Measurements from ENCODE around the gene UBR1.
"Not testable (repeated sequence)": the region's sequence is repeated elsewhere in the genome, so short reads cannot be mapped to it uniquely, and the experiment has no call there.

UBR1 gene

DNA sequence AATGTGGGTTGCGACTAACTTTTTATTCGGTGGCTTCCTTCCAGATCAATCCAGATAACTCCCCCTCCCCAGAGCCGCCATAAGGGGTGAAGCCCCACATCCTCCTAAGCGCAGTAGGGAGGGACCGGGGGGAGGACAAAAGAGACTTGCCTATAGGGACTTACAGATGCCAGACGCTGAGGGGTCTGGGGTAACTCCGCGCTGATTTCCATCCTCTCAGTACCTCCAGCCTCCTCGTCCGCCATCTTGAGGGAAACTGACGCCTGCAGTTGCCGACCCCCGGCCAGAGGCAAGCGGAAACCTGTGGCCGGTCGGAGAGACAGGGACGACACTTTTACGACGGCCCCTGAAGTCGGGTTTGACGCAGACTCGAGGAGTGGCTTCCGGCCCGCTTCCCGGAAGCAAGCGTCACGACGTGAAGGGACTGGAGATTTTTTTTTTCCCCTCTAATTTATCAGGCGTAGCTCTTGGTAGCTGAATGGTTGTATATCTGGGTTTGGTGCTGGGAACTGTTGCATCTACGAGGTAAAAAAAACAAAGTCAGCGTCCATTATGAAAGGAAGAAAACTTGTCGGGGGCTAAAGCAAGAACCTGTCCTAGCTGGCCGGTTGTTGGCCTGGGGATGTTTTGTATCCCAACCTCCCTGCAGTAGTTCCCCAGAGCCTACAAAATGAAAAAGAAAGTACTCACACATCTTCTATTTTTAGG is at the start of gene UBR1:
TSS of gene UBR1 (minus strand) at position 261 of the 708 bp plus-strand sequence. CDS start at position 245, 16 bp downstream.
- DNase-seq = peak; percentile 93 to 94

DNA sequence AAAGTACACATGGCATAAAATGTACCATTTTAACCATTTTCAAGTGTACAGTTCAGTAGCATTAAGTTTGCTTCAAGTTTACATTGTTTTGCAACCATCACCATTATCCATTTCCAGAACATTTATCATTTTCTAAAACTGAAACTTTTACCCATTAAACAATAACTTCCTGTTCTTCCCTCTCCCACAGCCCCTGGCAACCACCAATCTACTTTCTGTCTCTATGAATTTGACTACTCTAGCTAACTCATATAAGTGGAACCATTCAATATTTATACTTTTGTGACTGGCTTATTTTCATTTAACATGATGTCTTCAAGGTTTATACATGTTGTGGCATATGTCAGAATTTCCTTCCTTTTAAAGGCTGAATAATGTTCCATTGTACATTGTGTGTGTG is 47.4 kb upstream of the UBR1 start:
- DNase-seq = no peak

DNA sequence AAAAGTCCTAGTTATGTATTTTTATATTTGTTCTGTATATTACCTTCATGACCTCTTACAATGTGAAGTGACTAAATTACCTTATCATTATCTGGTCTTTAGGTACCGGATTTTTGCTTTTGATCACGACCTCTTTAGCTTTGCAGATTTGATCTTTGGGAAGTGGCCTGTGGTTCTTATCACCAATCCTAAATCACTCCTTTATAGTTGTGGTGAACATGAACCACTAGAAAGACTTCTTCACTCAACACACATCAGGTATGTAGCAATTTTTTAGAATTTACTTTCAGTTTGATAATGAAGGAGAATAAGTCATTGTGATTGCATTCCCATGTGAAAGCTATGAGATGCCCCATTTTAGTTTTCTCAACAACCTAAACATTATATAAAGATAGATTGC is 45.9 kb upstream of the UBR1 start:
- peak in 1 of 2 donors; percentile 69 for DNase-seq

DNA sequence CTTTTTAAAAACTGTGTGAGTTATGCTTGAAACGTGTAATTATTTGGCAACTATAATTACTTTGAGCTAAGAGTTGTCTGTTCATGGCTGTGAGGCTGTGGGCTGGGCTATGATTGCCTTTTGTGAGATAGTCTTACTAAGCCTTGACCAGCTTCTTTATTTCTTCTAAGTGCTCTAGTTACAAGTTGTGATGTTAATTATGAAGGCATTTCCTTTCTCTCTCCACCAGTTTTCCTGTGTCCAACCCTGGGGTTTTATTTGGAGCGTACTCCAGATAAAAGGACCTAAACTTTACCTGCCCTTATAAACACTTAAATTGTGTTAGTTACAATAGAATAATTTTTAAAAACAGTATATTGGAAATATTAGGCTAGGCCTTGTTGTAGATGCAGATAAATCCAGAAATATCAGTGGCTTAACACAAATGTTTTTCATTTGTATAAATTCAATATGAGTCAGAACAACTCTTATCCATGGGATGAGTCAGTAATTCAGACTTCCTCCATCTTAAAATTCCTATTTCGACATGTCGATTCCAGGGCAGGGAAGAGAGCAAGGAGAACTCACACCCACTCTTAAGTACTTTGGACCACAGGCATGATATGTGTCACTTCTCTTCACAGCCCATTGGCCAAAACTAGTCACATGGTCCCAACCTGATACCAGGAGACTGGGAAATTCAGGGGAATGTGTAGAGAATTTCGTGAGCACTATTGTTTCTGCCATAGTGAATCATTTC is 44.5 kb upstream of the UBR1 start:
- no peak for DNase-seq

DNA sequence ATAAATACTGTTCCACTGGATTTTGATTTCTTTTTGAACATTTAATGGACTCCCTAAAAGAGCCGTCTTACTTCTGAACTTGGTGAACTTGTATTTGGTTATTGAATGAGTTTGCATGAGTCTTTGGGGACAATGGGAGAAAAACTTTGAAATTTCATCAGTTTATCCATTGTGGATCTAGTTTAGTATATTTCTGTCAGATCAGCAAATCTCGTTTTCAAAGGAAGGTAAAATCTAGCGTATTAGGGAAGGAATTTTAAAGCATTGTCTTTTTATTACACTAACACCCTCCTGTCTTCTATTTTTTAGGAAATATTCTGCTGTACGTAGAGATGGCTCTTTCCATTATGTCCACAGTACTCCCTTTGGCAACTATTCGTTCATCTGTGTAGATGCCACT is 40.3 kb upstream of the UBR1 start:
- no peak for DNase-seq

DNA sequence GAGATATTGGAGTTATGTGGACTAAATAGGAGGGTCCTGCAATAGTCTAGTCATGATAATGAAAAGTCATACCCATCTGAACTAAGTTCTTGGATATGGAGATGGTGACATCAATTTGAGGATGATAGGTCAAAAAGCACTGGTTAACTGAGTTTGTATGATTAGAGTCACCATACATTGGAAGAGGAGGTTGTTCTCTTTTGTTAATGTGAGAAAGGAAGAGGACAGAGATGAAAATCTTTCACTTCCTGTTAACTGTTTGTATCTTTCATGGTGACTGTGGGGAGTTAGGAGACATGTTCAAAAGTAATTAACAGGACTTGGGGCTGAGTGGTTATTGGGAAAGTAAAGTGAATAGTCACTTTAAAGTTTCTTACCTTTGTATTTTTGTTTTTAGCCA is 38.7 kb upstream of the UBR1 start:
- no peak for DNase-seq

DNA sequence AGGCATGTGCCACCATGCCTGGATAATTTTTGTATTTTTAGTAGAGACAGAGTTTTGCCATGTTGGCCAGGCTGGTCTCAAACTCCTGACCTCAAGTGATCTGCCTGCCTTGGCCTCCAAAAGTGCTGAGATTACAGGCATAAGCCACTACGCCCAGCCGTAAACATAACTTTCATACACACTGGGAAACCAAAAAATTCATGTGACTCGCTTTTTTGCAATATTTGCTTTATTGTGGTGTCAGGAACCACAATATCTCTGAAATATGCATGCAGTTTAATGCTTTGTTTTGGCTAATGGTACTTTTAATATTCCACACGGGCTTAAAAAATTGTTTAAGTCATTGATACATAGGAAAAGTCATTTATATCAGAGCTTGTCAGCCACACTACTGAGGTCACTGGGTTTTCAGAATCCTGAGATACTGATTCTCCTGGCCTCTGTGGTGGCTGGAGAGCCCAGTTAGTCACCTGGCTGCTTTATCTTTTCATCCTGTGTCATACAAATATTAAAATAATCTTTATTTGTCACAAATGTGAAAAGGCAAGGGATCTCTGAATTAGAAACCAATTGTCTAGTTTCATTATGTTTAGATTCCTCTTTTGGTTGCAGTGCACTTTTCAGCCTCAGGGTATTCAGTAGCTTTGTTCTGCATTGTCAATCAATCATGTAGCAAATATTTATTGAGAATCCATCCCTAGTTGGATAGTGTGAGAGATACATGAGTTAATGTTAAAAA is 37.5 kb upstream of the UBR1 start:
- DNase-seq = no peak

DNA sequence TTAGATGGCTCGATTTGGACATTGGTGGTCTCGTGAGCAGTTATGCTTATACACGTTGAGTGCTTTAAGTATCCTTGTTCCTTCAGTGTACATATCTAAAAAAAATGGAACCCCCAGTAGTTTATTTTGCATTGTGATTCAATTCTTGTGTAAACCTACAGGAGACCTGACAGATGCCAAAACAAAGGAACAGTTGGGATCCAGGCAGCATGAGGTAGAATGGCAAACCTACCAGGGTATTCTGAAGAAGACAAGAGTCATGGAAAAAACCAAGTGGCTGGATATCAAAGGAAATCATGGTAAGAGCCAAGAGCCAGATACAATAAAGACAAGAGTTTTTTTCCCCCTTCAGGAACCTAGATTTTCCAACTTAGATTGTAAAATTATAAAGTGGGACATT is 29.5 kb upstream of the UBR1 start:
- DNase-seq = no peak

DNA sequence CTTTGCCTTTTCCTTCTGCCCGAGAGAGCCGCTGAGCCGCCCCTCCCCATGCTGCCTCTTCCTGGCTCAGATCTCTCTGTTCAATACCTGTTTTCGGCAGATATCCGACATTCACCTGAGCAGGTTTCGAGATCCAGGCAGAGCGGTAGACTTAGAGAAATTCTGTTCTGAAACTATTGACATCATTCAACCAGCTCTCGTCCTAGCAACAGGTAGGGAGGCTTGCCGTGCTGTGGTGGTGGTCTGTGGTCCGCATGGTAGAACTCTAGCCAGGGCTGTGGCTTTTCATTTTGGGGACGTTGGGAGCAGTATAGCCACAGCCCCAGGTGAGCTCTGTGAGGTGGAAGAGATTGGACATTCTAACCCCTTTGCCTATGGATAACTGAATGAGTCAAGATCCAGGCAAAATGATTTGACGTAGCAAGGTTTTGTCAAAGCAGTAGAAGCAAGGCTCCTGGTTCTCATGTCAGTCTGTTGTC is 28.4 kb upstream of the UBR1 start:
- DNase-seq = no peak

DNA sequence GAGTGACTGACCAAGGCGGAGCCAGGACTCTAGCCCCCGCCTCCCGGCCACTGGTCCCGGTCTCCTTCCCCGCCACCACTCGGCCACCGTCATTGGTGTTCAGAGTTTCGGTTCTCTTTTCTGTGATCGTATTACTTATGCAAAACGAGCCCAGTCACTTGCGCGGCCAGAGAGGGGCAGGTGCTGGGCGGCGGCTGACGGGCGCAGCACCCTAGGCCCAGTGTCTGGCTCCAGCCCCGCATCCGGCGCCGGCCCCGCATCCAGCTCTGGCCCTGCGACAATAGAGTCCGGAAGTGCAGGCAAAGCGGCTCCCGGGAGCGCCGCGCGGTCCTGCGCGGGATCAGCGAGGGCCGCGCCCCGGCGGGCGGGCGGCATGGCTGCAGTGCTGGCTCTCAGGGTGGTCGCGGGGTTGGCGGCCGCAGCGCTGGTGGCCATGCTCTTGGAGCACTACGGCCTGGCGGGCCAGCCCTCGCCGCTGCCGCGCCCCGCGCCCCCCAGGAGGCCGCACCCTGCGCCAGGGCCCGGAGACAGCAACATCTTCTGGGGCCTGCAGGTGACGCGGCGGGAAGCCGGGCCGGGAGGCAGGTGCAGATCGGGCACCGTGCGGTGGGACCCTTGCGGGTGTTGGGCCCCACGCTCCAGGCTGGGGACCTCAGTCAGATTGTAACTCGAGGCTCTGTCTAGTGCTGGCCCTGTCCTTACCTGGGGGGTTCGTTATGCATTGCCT is 27.8 kb upstream of the UBR1 start, which contains the start of gene TMEM62:
TSS of gene TMEM62 (plus strand) at position 157 of the 727 bp plus-strand sequence. CDS start at position 374, 217 bp downstream.
- peak; percentile 74 to 83 for DNase-seq

DNA sequence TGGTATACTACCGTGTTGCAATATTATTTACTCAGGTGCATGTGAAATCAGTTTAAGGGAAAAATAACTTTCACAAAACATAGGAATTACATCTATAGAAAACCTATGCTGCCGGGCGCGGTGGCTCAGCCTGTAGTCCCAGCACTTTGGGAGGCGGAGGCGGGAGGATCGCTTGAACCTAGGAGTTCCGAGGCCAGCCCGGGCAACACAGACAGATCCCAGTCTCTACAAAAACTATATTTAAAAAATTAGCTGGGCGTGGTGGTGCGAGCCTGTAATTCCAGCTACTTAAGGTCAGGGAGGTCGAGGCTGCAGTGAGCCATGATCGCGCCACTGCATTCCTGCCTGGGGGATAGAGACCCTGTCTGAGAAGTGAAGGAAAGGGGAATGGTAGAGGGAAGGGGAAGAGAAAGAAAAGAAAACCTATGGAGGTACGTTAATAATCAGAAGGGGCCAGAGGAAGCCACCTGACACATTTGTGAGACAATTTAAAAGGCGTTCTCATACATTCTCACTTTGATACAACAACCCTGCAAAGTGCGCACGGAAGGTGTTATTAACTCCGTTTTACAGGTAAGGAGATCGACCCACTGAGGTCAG is 27.1 kb upstream of the UBR1 start:
- DNase-seq = no peak

DNA sequence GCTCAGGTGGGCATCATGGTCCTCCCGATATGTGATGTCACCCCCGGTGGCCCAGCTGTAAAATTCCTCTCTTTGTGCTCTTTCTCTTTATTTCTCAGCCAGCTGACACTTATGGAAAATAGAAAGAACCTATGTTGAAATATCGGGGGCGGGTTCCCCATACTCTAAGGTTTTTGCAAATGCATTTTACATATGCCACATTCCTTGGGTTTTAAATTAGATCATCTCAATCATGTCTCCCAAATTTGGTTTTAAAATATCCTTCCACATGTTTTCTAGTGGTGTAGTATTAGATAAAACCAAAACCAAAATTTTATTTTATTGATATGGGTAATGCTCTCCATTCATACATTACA is 23.1 kb upstream of the UBR1 start:
- DNase-seq = no peak

DNA sequence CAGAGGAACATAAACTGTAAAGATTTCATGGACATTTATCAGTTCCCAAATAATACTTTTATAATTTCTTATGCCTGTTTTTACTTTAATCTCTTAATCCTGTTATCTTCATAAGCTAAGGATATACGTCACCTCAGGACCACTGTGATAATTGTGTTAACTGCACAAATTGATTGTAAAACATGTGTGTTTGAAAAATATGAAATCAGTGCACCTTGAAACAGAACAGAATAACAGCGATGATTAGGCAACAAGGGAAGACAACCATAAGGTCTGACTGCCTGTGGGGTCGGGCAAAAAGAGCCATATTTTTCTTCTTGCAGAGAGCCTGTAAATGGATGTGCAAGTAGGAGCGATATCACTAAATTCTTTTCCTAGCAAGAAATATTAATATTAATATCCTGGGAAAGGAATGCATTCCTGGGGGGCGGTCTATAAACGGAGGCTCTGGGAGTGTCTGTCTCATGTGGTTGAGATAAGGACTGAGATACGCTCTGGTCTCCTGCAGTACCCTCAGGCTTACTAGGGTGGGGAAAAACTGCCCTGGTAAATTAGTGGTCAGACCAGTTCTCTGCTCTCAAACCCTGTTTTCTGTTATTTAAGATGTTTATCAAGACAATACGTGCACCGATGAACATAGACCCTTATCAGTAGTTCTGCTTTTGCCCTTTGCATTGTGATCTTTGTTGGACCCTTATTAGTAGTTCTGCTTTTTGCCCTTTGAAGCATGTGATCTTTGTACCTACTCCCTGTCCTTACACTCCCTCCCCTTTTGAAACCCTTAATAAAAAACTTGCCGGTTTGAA is 22.5 kb upstream of the UBR1 start:
- DNase-seq = not testable (repeated sequence)

DNA sequence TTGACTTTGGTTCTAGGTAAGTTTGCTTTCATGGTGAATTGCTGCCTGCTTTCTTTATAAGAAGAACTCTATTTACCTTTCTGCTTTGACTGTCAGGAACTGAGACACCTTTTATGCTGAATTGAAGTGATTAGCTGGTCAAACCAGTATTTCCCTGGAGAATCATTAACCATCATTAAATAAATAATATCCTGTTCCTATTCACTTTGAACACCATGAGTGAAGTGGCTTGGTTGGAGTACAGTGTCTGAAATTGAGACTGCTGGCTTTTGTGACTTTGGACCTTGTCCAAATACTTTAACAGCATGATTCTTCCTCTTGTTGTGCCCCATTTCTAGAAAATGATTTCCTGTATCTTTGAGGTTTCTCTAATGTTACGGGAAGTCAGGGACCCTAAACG is 21.9 kb upstream of the UBR1 start:
- DNase-seq = no peak

DNA sequence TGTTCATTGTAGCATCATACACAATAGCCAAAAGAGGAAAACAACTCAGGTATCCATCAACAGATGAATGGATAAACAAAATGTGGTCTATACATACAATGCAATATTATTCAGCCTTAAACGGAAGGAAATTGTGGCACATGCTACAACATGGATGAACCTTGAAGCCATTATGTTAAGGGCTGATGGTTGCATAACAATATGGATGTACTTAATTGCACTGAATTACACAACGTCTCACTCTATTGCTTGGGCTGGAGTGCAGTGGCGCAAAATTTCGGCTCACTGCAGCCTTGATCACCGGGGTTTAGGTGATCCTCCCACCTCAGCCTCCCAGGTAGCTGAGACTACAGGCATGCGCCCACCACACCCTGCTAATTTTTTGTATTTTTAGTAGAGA is 20.5 kb upstream of the UBR1 start:
- DNase-seq = no peak

DNA sequence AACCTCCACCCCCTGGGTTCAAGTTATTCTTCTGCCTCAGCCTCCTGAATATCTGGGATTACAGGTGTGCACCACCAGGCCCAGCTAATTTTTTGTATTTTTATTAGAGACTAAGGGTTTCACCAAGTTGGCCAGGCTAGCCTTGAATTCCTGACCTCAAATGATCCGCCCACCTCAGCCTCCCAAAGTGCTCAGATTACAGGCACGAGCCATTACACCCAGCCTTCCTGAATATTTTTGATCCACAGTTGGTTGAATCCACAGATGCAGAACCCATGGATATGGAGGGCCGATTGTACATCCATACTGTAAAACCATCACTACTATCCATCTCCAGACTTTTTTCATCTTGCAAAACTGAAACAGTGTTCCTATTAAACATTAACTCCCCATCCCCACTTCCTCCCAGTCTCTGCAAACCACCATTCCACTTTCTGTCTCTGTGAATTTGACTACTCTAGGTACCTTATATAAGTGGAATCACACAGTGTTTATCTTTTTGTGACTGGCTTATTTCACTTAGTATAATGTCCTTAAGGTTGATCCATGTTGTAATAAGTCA is 19.3 kb upstream of the UBR1 start:
- no peak for DNase-seq

DNA sequence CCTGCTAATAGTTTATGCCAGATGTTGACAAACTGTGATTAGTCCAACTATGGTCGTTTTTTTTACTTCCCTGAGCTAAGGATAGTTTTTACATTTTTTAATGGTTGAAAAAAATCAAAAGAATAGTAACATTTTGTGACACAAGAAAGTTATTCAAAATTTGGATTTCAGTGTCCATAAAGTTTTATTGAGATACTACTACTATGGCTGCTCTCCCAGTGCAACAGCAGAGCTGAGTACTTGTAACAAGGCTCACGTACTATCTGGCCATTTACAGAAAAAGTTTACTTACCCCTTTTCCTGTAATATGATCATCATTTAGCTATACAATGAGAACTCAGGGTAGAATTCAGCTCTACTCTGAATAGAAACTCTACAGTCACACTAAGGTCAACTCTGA is 16.0 kb upstream of the UBR1 start:
- DNase-seq = no peak

DNA sequence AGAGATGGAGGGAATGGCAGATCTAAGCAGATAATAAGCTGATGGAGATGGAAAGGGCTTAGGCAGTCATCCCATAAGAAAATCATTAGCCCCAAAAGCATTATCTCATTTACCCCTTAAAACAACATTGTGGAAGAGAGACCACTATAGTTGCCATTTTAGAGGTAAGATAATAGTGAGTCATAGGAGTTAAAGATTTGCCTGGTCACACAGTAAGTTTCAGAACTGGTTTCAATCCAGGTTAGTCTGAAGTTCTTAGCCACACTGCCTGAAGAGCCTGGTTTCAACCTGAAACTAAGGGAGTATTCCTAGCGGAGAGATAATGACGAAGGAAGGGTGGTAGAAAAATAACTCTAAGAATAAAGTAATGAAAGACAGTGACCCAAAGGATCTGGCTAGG is 13.0 kb upstream of the UBR1 start:
- no peak for DNase-seq

DNA sequence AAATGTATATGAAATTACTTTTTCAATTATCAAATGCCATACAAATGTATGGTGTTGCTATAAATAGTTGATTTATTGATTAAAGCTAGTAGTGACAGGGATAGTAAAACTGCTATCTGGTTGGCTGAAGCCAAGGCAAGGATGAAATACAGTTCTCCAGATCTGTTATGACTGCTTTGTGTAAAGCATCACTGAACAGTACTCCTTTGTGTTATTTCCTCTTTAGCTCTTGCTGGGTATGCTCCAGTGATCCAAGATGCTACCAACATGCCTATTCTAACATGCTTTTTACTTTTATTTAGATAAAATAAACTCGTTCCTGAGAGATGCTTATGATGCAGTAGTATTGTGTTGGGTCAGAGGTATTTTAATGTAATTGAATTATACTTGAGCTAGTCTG is 12.4 kb upstream of the UBR1 start:
- no peak for DNase-seq

DNA sequence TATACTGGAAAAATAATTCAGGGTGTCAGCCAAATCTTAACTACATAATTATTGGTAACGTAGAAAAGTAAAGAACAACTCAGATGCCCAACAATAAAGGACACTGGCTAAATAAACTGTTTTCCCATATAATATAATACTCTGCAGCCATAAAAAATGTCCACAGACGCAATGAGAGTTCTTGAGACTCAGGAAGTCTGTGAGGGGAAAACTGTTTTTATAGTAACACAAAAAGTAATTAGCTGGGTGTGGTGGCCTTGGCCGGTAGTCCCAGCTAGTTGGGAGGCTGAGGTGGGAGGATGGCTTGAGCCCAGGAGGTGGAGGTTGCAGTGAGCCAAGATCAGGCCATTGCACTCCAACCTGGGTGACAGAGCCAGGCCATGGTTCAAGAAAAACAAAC is 5.5 kb upstream of the UBR1 start:
- DNase-seq = no peak

DNA sequence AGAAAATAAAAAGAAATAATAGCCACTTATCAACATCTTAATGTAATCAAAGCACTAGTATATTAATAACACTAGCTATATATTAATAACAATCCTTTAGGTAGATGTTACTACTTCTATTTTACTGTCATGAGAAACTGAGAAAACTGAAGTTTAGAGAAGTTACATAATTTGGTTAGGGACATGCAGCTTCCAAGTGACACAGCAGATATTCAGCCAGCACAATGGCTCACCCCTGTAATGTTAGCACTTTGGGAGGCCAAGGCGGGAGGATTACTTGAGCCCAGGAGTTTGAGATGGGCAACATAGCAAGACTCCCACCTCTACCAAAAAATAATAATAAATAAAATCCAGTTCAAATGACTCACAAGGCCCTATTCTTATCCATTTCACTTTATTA is 1.9 kb upstream of the UBR1 start:
- no peak for DNase-seq

DNA sequence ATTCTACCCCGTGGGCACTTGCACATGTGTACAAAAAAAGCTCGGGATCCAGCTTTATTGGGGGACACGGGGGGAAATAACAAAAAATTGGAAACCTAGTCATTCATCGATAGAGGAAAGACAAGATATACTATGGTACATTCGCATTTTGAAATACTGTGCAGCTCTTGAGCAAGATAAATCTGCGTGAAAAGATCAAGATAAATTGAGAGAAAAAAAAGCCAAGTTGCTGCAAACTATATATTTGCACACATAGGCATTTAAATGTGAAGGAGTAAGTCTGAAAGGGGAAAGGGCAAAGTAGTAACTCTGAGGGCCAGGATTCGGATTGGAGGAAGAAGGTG is 620 bp upstream of the UBR1 start:
- DNase-seq = no peak

Data from CD4-positive, alpha-beta T cell treated with Interleukin-4 for 1 hour (primary cell).